OCI-LY3 (cell line): ENCODE results near the gene EP300.

Source experiments
- CTCF ChIP-seq: fragments of 200-600, 300-600 bp; sonication (generic); IDR thresholded peaks from 2 replicates; pipeline ENCODE4 v1.5.1; 2014; ENCODE audit warnings: antibody characterized with exemption, low read length, low read depth
- EZH2phosphoT487 ChIP-seq: fragments of 200-600 bp; shearing (Covaris generic); IDR thresholded peaks from 2 replicates; pipeline ENCODE4 v1.6.1; 2018; ENCODE audit warnings: antibody characterized with exemption, mixed run types, low read depth

GRCh38 chr22:41177040-41177621 is 84.7 kb downstream of the EP300 start:
- TF ChIP-seq CTCF (no peak), EZH2phosphoT487 (no peak)
